GM19397 (cell line): ENCODE data around the gene STAC3.

Experiments used
- ATAC-seq: cut with Tn5 transposase; IDR thresholded peaks from one replicate; pipeline ENCODE4 v1.9.1; 2021; ENCODE audit warnings: mild to moderate bottlenecking, moderate library complexity; ENCODE audit not compliant: unreplicated experiment

The STAC3 gene

DNA sequence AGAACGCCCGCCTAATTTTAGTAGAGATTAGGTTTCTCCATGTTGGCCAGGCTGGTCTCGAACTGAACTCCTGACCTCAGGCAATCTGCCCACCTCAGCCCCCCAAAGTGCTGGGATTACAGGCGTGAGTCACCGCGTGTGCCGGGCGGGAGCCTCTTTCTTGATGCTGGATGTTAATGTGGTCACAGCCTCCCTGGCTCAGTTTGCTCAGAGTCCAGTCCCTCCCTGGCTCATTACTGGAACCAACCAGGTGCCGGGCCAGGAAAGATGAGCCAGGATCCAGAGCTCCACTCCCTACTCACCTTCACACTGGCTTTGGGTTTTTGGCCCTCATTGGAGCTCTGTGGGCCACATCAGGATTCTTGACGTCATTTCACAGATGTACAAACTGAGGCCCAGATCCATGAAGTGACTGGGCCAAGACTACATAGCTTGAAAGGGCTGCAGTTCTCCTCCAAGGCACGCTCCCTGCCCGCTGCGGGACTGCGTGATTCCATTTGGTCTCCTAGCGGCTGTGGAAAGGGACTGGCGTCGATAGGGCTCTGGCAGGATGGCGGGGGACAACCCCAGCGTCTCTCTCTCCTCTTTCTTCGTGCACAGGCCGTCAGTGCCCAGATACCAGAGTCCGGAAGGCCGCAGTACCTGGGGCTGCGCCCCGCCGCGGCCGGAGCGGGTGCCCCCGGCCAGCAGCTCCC, 26.6 kb downstream of the STAC3 start:
- no peak for ATAC-seq

- ATAC-seq: no peak
Observed at GRCh38 chr12:57223191-57224165, 27.5 kb downstream of the STAC3 start.

GRCh38 chr12:57222286-57223190, 28.4 kb downstream of the STAC3 start:
- ATAC-seq: no peak

- ATAC-seq: no peak
Observed at GRCh38 chr12:57221169-57221917, 29.6 kb downstream of the STAC3 start.

- ATAC-seq: no peak
Observed at GRCh38 chr12:57220770-57221168, 30.2 kb downstream of the STAC3 start.

GRCh38 chr12:57219993-57220754, 30.8 kb downstream of the STAC3 start:
- ATAC-seq: no peak

DNA sequence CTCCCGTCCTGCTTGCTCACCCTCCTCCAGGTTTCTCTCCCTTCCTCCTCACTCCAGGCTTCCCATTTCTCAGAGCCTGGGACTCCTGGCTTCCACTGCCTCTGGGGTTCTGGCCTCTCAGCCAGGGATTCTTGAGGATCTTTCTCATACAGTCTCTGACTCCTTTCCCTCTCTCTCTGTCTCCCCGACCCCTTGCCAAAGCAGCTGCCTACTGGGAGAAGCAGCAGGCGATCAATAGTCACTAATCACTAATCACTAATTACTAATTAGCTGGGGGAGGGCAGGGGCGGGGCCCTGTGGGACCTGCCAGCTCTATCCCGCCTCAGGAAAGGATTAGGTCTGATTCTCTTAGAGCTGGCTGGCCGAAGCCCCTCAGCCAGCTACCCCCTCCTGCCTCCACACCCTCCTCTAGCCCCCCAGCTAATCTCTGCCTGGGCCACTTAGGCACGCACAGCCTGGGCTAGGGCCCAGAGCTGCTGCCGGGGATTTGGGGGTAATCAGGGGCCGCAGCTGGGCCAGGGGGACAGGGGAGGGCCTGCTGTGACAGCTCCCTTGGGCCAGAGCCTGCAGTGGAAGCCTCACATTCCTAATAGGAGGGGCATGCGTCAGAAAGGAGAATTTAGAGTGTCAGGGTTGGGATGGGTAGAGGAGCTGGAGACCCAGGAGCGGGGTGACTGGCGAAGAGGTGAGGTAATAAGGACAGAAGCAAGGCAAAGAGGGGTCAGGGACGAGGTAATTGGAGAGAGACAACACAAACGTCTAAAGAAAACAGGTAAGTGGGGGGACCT, 31.6 kb downstream of the STAC3 start:
- ATAC-seq: no peak

DNA sequence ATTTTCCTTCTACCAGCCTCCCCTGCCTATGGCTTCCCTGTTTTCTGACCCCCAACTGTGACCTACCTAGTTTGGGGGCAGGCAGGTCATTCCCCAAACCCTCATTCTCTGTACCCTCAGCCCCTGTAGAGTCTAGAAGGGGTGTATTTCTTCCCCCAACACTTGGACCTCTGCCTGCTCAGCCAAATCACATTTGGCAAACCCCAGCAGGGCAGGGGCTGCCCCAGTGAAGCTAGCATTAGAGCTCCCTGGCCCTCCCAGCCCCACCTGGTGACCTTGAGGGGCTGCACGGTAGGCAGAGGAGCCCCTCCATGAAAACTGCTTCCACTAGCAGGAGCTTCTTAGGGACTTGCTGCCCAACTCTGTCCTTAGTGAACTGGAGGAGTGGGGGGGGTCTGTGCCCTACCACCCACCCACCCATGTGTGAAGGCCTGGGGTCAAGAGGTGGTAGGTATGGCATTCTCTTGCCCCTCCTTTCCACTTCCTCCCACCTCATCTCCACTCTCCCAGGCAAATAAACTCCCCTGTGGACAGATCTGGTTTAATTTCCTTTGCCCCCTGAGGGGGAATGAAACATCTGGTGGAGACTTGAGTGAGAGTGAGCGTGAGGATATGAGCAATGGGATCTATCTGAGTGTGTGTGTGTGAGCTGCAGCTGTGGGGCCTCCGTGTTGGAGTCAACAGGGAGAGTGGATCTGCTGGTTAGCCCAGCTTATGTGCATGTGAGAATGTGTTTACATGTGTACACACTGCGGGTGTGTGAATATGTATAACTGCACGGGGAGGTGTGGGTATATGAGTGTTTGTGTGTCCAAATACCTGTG, 32.7 kb downstream of the STAC3 start:
- ATAC-seq: no peak

GRCh38 chr12:57216921-57217879, 33.8 kb downstream of the STAC3 start:
- no peak for ATAC-seq

- ATAC-seq: peak; percentile 32
Observed at GRCh38 chr12:57216014-57216911, 34.7 kb downstream of the STAC3 start, which contains the start of gene NXPH4. NXPH4 (plus strand) TSS chr12:57216794; CDS start chr12:57216970, 176 bp downstream.

DNA sequence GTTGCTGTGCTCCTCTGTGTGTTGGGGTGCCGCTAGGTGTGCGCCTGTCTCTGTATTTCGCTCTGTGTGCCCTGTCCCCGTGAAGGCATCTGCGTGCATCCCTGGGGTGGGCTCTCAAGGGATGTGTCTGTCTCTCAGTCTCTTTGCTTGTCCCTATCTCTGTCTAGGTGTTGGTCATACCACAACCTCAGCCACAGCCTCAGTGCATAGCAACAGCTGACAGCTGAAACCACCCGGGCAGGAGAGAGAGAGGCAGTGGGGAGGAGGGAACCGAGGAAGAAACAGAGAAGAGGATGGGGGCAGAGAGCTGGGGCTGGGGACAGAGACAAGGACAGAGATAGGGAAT, 35.3 kb downstream of the STAC3 start:
- ATAC-seq: peak; percentile 42

DNA sequence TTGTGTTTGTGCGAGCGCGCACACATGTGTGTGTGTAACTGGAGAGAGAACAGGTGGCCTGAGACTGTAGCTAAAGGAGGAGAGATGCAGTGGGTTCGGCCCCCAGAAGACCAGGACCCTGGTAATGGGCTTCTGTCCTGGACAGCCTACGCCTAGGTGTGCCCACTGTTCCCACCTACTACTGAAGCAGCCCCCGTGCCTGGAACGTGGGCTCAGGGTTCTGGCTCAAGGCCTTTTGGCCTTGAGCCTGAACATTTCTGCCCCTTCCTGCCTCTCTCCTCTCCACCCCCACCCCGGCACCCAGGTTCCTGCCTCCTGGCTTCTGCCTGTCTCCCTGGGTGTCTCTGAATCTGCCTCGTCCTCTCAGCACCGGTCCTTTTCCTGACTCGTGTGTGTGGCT, 35.9 kb downstream of the STAC3 start:
- ATAC-seq: no peak

- ATAC-seq: no peak
Observed at GRCh38 chr12:57214398-57214781, 36.6 kb downstream of the STAC3 start.

DNA sequence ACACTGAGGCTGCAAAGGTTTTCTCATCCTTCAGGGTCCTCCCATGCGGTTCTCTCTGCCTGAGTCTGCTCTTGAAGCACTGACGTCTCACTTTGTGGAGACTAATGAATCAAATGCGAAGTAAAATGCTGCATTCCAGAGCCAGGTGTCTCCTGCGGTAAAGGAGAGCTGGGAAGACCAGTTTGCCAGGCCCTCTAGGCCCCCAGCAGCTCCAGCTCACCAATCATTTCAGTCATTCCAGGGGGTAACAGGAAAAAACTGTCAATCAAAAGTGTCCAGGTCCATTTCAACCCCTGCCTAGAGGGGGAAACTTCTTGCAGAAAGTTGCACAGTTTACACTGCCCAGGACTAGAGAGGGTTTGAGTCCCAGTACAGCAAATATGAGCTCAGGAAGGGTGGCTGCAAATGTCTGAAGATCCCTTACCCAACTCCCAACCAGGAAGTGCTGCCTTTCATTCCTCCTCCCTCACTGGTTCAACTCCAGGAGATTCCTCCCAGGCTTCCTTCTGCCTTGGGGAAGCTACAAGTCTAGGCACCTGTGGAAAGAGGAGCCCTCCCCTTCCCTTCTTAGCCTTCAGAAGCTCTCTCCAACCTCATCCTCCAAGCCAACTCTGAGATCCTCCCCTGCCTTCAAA, 37.1 kb downstream of the STAC3 start:
- no peak for ATAC-seq

DNA sequence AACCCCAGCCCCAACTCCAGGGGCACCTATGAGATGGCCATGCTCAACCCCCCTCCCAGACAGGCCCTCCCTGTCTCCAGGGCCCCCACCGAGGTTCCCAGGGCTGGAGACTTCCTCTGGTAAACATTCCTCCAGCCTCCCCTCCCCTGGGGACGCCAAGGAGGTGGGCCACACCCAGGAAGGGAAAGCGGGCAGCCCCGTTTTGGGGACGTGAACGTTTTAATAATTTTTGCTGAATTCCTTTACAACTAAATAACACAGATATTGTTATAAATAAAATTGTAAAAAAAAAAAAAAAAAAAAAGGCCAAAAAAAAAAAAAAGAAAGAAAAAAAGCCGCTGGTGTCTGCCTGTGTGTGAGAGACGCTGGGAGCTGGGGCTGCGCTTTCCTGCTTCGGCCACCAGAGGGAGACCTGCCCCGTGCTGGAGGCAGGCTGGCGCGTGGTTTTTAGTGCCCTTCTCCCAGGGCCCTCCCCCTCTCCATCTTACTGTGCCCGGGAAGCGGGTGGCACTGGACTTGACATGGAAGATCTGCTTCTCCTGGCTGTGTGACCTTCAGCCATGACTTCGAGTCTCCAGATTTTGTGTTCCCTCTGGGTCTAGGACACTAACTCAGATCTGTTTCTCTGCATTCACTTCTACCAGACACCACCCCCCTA, 37.8 kb downstream of the STAC3 start:
- ATAC-seq: no peak
